DMS53 (cell line): ENCODE measurements around the gene CFAP74.

Experiments used
- DNase-seq: peaks from one replicate; lab custom pipeline; 2025; lab: John Stamatoyannopoulos, UW

The CFAP74 gene

GRCh38 chr1:2003541-2004131 is at the start of gene CFAP74:
CFAP74 (minus strand) TSS chr1:2003786; CDS start chr1:1990956, 12,830 bp downstream.
- peak; percentile 75 for DNase-seq

GRCh38 chr1:2053217-2053616 is 49.6 kb upstream of the CFAP74 start:
- no peak for DNase-seq

GRCh38 chr1:2052756-2053155 is 49.2 kb upstream of the CFAP74 start:
- no peak for DNase-seq

GRCh38 chr1:2052054-2052679 is 48.6 kb upstream of the CFAP74 start:
- DNase-seq: no peak

- peak; percentile 64 for DNase-seq
Observed at GRCh38 chr1:2050793-2051682, 47.5 kb upstream of the CFAP74 start.

- peak; percentile 81 for DNase-seq
Observed at GRCh38 chr1:2050461-2050792, 46.8 kb upstream of the CFAP74 start.

- DNase-seq: peak; percentile 97
Observed at GRCh38 chr1:2049718-2050431, 46.3 kb upstream of the CFAP74 start, which contains the start of gene PRKCZ. PRKCZ (plus strand) TSS chr1:2050411; CDS start chr1:2050631, 220 bp downstream.

GRCh38 chr1:2049225-2049717 is 45.7 kb upstream of the CFAP74 start:
- DNase-seq: peak; percentile 87

- DNase-seq: peak; percentile 25
Observed at GRCh38 chr1:2047749-2048729, 44.5 kb upstream of the CFAP74 start.

- DNase-seq: no peak
Observed at GRCh38 chr1:2046953-2047748, 43.6 kb upstream of the CFAP74 start.

GRCh38 chr1:2046174-2046917 is 42.8 kb upstream of the CFAP74 start:
- DNase-seq: peak; percentile 92

- DNase-seq: no peak
Observed at GRCh38 chr1:2045468-2046173, 42.0 kb upstream of the CFAP74 start.

- peak; percentile 73 for DNase-seq
Observed at GRCh38 chr1:2044510-2045319, 41.1 kb upstream of the CFAP74 start.

- no peak for DNase-seq
Observed at GRCh38 chr1:2043886-2044285, 40.3 kb upstream of the CFAP74 start.

GRCh38 chr1:2042830-2043773 is 39.5 kb upstream of the CFAP74 start:
- peak; percentile 69 for DNase-seq

- no peak for DNase-seq
Observed at GRCh38 chr1:2041887-2042286, 38.3 kb upstream of the CFAP74 start.

GRCh38 chr1:2041305-2041704 is 37.7 kb upstream of the CFAP74 start:
- DNase-seq: no peak
